ENCODE data around the gene TMEM59.
A peak's percentile ranks its signal among the peaks of the same experiment; 100 is the strongest.
"Not testable (repeated sequence)": the region's sequence is repeated elsewhere in the genome, so short reads cannot be mapped to it uniquely, and the experiment has no call there.

Gene TMEM59

GRCh38 chr1:54052934-54053744 is at the start of gene TMEM59, which contains the start of gene TCEANC2:
TSS of gene TMEM59 (minus strand) at chr1:54053204. CDS start at chr1:54053188, 16 bp downstream.
TSS of gene TCEANC2 (plus strand) at chr1:54053608. CDS start at chr1:54054423, 815 bp downstream.
- DNase-seq = peak; percentile 98

DNA sequence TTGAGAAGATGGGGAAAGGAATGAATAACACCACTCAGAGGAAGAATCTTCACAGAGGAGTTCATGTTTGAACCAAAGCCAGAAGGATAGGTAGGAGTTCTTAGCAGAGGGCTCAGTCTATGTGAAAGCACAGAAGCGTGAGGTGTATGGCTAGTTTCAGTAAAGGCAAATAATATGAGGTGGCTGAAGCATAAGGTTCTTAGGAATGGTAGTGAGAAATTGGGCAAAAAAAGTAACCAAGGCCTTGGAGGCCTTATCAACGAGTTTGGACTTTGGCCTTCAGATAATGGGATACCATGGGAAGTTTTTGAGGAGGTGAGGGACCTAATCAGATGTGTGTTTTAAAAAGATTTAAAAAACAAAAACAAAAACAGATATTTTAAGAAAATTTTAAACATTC is 47.5 kb upstream of the TMEM59 start:
- DNase-seq = no peak

DNA sequence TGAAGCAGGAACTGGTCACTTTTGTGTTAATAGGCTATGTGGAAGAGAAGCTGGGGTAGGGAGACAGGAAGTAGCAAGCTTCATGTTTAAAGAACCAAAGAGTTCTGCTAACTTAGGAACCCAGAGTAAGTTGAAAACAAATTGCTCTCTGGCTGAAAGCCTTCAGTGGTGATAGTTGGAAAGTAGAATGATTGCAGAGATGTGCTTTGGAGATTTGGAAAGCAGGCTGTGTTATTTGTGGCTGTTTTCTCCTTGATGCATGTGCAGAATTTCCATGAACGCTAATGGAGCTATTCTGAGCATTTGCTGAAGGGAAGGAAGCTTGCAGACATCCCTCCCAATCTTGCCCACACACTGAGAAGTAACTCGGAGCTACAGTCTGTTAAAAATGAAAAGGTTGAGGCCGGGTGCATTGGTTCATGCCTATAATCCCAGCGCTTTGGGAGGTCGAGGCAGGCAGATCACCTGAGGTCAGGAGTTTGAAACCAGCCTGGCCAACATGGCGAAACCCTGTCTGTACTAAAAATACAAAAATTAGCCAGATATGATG is 46.1 kb upstream of the TMEM59 start:
- no peak for DNase-seq

- no peak for DNase-seq
Measured at GRCh38 chr1:54096877-54097240, 43.9 kb upstream of the TMEM59 start.

- DNase-seq = no peak
Measured at GRCh38 chr1:54096227-54096876, 43.3 kb upstream of the TMEM59 start.

DNA sequence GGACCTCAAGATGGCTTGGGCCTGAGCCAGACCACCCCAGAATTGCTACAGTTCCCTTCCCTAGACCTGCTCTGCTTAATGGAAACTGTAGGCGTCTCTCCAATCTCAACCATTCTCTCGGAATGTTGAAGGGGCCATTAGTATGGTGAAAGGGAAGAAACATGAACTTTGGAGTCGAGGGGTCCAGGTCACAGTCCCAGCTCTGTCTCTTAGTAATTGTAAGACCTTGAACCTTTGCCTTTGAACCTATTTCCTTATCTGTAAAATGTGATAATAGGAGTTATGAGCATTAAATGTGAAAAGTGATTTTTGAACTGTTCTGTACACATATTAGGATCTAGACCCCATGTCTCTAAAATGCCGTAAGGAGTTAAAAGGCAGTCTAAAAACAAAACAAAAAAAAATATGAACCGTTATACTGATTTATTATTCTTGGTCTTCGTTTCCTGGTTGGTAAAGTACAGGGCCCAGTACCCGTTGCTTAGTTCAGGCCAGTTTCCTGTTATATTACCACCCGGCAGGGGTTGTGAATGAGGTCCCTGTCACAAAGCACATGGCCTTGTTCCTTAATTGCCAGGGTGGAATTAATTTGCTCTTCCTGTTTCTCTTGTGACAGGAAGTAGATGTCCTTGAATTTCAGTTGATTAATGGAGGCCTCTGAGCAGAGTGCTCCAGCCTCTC is 42.7 kb upstream of the TMEM59 start:
- DNase-seq = no peak

GRCh38 chr1:54094730-54095105 is 41.7 kb upstream of the TMEM59 start:
- not testable (repeated sequence) for DNase-seq

- DNase-seq = no peak
Measured at GRCh38 chr1:54094001-54094729, 41.2 kb upstream of the TMEM59 start.

DNA sequence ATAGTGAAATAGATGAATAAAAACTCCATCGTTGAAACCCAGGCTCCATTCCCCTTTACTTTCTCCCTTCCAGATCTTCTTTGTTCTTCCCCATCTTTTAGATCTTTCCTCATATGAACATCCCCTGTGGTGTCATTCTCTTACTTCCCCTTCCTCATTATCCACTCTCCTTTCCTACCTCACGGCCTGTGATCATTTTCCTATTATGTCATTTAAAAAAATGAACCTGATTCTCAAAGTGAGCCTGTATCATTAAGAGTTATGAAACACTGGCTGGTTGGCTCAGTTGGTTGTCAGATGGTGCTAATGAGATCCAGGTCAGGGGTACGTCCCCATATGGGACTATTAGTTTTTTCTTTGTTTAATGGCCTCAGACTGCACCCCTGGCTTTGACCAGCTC is 38.7 kb upstream of the TMEM59 start:
- DNase-seq = no peak

DNA sequence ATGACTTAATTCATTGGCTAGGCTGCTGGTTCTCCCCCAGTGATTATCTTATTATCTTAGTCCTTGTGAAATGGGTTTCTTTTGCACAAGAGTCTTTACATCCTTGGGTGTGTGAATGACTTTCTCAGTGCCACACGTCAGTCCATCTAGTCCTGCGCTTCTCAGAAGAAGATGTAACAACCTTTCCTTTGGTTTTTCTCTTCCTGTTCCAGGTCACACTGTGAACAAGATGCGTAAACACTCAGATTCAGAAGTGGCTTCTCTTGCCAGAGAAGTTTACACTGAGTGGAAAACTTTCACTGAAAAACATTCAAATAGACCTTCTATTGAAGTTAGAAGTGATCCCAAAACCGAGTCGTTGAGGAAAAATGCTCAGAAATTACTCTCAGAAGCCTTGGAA is 35.4 kb upstream of the TMEM59 start:
- no peak for DNase-seq

DNA sequence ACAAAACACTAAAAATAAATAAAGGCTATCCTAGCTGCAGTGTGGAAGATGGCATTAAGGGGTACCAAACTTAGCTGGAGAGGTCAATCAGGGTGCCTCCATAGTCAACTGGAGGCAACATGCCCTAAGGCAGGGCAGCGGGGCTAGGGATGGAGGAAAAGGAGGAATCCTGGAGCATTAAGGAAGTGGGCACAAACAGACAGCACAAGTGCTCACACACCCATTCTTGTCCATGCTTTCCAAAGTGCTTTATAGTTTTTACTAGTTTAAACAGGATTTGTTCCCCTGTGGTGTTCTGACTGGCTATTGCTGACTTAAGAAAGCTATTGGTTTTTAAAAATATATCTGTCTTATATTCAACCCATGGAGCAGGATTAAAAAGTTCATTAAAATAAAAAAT is 33.8 kb upstream of the TMEM59 start:
- DNase-seq = no peak

DNA sequence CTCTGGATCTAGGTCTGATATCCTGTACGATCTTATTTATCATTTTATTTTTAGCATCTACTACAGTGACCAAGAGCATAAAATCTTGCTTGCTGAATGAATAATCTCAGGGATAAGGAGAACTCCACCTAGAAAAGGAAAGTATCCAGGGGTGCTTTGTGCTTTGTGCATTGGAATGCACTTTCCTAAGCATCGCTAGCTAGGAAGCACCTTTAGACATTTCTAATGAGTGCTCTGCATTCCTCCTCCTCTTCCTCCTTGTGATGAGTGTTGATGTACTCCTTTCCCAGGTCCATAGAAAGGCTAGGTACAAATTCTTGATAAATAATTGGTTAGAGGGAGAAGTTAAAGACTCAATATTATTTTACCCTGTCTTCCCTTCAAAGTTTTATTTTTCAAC is 31.8 kb upstream of the TMEM59 start:
- DNase-seq = no peak

GRCh38 chr1:54081306-54082270 is 28.6 kb upstream of the TMEM59 start:
- DNase-seq = peak; percentile 51

GRCh38 chr1:54080598-54081049 is 27.6 kb upstream of the TMEM59 start:
- no peak for DNase-seq

- no peak for DNase-seq
Measured at GRCh38 chr1:54077359-54077758, 24.4 kb upstream of the TMEM59 start.

DNA sequence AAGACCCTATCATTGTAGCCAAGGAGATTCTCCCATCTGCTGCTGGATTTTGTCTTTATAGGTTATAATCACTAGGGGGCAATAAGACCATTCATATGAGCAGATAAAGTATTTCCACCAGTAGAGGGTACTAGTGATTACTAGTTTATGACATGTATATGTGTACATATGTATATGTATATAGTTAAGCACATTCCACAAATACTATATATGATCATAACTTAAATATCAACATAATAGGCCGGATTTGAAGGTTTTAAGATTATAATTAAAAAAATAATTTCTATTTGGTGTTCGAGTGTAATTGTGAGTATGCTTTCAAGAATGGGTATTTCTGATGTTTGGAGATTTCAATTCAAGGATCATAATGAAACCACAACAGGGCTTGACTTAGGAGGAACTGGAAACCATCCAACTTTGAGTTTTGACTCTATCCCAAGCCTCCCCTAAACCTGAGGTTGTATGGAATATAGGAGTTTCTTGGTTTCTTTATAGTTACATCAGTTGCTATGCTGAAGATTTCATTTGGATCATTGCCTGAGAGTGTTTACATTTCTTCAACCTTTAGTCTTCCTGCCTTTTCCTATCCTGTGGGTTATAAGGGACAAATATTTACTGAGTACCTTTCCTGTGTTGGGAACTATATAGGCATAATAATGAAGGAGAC is 17.3 kb upstream of the TMEM59 start:
- peak; percentile 96 for DNase-seq

- DNase-seq = peak; percentile 92
Measured at GRCh38 chr1:54069791-54070170, 16.8 kb upstream of the TMEM59 start.

- DNase-seq = no peak
Measured at GRCh38 chr1:54064299-54064698, 11.3 kb upstream of the TMEM59 start.

DNA sequence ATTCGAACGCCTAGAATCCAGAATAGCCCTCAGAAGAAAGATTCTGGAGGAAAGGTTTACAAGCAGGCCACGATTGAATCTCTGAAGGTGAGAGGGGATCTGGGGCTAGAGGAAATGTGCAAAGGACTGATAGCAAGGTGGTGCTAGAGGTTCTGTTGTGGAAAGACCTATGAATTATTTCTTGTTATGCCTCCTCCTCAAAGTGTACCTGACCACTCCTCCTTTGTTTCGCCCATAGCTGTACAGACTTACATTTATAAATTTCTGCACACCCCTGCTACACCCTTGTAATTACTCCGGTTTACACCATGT is 1.4 kb upstream of the TMEM59 start:
- no peak for DNase-seq

GRCh38 chr1:54053745-54054437 is 887 bp upstream of the TMEM59 start:
- no peak for DNase-seq
